RWPE2 (cell line): ENCODE results near the gene INHBC.
"Not testable (repeated sequence)": the region's sequence is repeated elsewhere in the genome, so short reads cannot be mapped to it uniquely, and the experiment has no call there.

Source experiments
- ATAC-seq: fragments of 200-7000 bp; cut with Tn5 transposase; 3 replicates; pipeline ENCODE4 v1.9.1; 2021; ENCODE audit warnings: low read depth
- DNase-seq: peaks from one replicate; pipeline ENCODE4 v3.0.0-alpha.2; 2020; ENCODE audit warnings: low spot score
- H3K27ac ChIP-seq: fragments of 450-650 bp; 2 replicates; pipeline ENCODE4 v1.5.1; 2017; ENCODE audit warnings: mild to moderate bottlenecking; ENCODE audit not compliant: poor library complexity, severe bottlenecking
- H3K27me3 ChIP-seq: fragments of 250-450 bp; sonication (Bioruptor Pico); 2 replicates; pipeline ENCODE4 v1.5.1; 2021; ENCODE audit warnings: mild to moderate bottlenecking, moderate library complexity; ENCODE audit not compliant: insufficient read depth, poor library complexity, severe bottlenecking
- H3K36me3 ChIP-seq: fragments of 250-450 bp; sonication (Bioruptor Pico); 2 replicates; pipeline ENCODE4 v1.5.1; 2020; ENCODE audit warnings: low read depth, mild to moderate bottlenecking, moderate library complexity
- H3K4me1 ChIP-seq: fragments of 250-450 bp; sonication (Bioruptor Pico); 2 replicates; pipeline ENCODE4 v1.5.1; 2021; ENCODE audit warnings: mild to moderate bottlenecking, moderate library complexity; ENCODE audit not compliant: insufficient read depth, poor library complexity, severe bottlenecking
- H3K4me3 ChIP-seq: fragments of 250-450 bp; sonication (Bioruptor Pico); 2 replicates; pipeline ENCODE4 v1.5.1; 2021; ENCODE audit warnings: mild to moderate bottlenecking, moderate library complexity; ENCODE audit not compliant: severe bottlenecking
- H3K9me3 ChIP-seq: fragments of 250-450 bp; sonication (Bioruptor Pico); 2 replicates; pipeline ENCODE4 v1.5.1; 2021; ENCODE audit warnings: mild to moderate bottlenecking, moderate library complexity; ENCODE audit not compliant: severe bottlenecking
- TF ChIP-seq, protein P1 (sequence below): fragments of 450-650 bp; IDR thresholded peaks from one replicate; pipeline ENCODE4 v1.5.1; 2017; ENCODE audit warnings: mild to moderate bottlenecking, moderate library complexity; ENCODE audit not compliant: poor library complexity, severe bottlenecking

The INHBC gene

DNA sequence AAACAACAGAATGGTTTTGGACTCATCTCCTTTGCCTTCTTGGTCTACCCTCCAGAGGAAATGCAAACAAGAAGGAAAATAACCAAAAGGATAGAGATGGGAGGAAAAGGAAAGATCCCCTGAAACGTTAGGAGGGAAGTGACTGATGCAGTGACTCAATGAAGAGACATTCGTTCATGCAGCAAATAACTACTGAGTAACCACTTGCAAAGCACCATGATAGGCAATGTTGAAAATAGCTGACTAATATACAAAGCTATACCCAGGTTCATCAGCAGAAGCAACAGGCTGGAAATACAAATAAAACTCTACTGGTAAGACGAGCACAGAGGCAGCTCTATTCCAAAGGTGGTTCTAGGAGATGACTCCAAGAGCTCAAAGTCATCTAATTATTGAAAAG is 45.6 kb upstream of the INHBC start:
- peak overlapping the region; percentile 71 for H3K27ac ChIP-seq
- peaks cover 15% of the 10 kb centered on the region for H3K4me1 ChIP-seq
- TF ChIP-seq, protein P1, sequence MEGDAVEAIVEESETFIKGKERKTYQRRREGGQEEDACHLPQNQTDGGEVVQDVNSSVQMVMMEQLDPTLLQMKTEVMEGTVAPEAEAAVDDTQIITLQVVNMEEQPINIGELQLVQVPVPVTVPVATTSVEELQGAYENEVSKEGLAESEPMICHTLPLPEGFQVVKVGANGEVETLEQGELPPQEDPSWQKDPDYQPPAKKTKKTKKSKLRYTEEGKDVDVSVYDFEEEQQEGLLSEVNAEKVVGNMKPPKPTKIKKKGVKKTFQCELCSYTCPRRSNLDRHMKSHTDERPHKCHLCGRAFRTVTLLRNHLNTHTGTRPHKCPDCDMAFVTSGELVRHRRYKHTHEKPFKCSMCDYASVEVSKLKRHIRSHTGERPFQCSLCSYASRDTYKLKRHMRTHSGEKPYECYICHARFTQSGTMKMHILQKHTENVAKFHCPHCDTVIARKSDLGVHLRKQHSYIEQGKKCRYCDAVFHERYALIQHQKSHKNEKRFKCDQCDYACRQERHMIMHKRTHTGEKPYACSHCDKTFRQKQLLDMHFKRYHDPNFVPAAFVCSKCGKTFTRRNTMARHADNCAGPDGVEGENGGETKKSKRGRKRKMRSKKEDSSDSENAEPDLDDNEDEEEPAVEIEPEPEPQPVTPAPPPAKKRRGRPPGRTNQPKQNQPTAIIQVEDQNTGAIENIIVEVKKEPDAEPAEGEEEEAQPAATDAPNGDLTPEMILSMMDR: no peak
- H3K9me3 ChIP-seq: no peaks in the 10 kb centered on the region
- DNase-seq (no peak), ATAC-seq (peak; percentile 100)
- H3K4me3 ChIP-seq: no peak overlapping the region
- peaks cover 14% of the 10 kb centered on the region; the same call in 1 of the 2 replicates for H3K36me3 ChIP-seq
- H3K27me3 ChIP-seq: no peaks in the 10 kb centered on the region

DNA sequence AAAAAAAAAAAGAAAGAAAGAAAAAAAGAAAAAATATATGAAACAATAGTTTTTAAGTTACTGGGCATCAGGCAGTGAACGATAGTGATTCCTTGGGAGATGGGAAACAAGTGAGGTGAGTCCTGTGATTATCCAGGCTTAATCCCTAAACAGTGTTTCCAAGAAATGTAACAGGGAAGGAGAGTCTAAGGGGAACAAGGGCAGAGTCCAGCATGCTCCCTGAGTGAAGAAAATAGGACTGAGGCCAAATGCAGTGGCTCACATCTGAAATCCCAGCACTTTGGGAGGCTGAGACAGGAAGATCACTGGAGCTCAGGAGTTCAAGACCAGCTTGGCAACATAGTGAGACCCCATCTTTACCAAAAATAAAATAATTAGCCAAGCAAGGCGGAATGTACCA is 44.4 kb upstream of the INHBC start:
- Histone ChIP-seq H3K36me3 (peaks cover 20% of the 10 kb centered on the region), H3K9me3 (no peaks in the 10 kb centered on the region), H3K27me3 (no peaks in the 10 kb centered on the region), H3K27ac (peak overlapping the region; percentile 71), H3K4me3 (no peak overlapping the region), H3K4me1 (peaks cover 15% of the 10 kb centered on the region)
- TF ChIP-seq, protein P1: no peak
- DNase-seq (no peak), ATAC-seq (no peak)

DNA sequence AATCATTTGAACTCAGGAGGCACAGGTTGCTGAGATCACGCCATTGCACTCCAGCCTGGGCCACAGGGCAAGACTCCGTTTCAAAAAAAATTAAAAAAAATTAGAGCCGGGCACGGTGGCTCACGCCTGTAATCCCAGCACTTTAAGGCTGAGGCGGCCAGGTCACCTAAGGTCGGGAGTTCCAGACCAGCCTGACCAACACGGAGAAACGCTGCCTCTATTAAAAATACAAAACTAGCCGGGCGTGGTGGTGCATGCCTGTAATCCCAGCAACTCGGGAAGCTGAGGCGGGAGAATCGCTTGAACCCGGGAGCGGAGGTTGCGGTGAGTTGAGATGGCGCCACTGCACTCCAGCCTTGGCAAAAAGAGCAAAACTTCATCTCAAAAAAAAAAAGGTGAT is 39.5 kb upstream of the INHBC start:
- H3K4me1 ChIP-seq: peaks cover 2% of the 10 kb centered on the region
- H3K27me3 ChIP-seq: no peaks in the 10 kb centered on the region
- no peak for DNase-seq
- no peaks in the 10 kb centered on the region for H3K9me3 ChIP-seq
- peaks cover 26% of the 10 kb centered on the region for H3K36me3 ChIP-seq
- no peak overlapping the region for H3K27ac ChIP-seq
- TF ChIP-seq, protein P1: no peak
- no peak overlapping the region for H3K4me3 ChIP-seq
- ATAC-seq: no peak

DNA sequence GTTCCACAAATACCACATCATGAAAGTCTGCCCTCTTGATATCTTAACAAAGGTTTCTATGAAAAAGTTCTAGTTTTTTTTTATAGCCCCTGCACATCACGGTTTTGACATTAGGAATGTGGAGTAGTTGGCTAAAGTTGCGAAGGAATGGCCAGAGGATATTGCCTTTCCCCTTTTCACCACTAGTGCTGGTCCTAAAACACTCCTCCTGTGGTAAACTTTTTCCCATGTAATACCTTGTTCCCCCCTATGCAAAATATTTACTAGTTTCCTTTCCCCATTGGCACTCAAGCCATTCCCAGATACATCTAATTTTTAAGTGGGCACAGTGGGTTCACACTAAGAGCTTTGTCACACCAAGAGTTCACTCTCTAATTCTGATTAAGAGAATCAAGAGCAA is 37.1 kb upstream of the INHBC start:
- H3K4me1 ChIP-seq: no peaks in the 10 kb centered on the region
- TF ChIP-seq, protein P1: no peak
- H3K9me3 ChIP-seq: no peaks in the 10 kb centered on the region
- no peak overlapping the region for H3K4me3 ChIP-seq
- H3K27ac ChIP-seq: no peak overlapping the region
- DNase-seq: no peak
- peaks cover 19% of the 10 kb centered on the region for H3K36me3 ChIP-seq
- H3K27me3 ChIP-seq: no peaks in the 10 kb centered on the region
- no peak for ATAC-seq

DNA sequence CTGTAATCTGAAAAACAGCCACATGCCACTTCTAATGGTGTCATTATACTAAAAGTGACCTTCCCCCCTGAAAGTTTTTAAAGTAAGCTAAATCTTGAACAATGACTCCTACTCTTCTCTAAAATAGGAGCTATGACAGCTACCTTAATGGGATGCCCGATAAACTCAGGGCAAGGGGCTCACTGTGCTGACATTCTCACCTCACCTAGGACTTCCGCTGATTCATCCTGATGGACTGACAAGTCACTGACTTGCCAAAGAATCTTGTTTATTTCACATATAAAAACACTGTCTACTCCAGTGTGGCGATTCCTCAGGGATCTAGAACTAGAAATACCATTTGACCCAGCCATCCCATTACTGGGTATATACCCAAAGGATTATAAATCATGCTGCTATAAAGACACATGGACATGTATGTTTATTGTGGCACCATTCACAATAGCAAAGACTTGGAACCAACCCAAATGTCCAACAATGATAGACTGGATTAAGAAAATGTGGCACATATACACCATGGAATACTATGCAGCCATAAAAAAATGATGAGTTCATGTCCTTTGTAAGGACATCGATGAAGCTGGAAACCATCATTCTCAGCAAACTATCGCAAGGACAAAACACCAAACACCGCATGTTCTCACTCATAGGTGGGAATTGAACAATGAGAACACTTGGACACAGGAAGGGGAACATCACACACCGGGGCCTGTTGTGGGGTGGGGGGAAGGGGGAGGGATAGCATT is 34.7 kb upstream of the INHBC start:
- H3K27ac ChIP-seq, ATAC-seq, H3K27me3 ChIP-seq, H3K4me3 ChIP-seq, H3K36me3 ChIP-seq, H3K9me3 ChIP-seq, DNase-seq, H3K4me1 ChIP-seq: not testable (repeated sequence)
